Measurements from ENCODE around the gene INTS7.

- TF ChIP-seq EZH2phosphoT487 (IDR thresholded peaks at IDR 0.05): no peak
- no peak for TF ChIP-seq CTCF (IDR thresholded peaks at IDR 0.05)
These were observed 126.0 kb downstream of the INTS7 start for GRCh38 chr1:211909395-211909794.

Data from neural progenitor cell (in vitro differentiated cells).